Naive thymus-derived CD4-positive, alpha-beta T cell (primary cell): ENCODE data around the gene DGCR2. TPM values are rescaled to one million over a fixed set of nuclear protein-coding genes. Genes with fewer than 3 reads are reported as not detected.

Source experiments
- ATAC-seq: fragments of 150-1000 bp; cut with Tn5 transposase; 2 replicates; pipeline ENCODE4 v1.10.0; 2021; ENCODE audit warnings: mild to moderate bottlenecking, moderate library complexity
- CTCF ChIA-PET: fragments of 350-600 bp; sonication (Branson Sonifier 250); formaldehyde crosslinking; loops from one replicate; lab custom pipeline; 2021; ENCODE audit warnings: antibody characterized with exemption; lab: Charles Lee
- POLR2A ChIA-PET: fragments of 350-600 bp; sonication (Branson Sonifier 250); formaldehyde crosslinking; loops from one replicate; lab custom pipeline; 2021; ENCODE audit warnings: antibody characterized with exemption, inconsistent platforms; lab: Charles Lee
- DNase-seq, 9 donors: peaks; one replicate each; pipeline versions ENCODE4 v3.0.0 to v3.0.0-alpha.2; 2020 to 2022; ENCODE audit warnings: mixed read lengths in 1 of 9
- H3K27ac ChIP-seq: one replicate; pipeline ENCODE4 v1.7.0; 2013; ENCODE audit warnings: mild to moderate bottlenecking, low read depth, low read length, moderate library complexity
- H3K27me3 ChIP-seq, 2 donors: one replicate each; pipeline ENCODE4 v1.7.0; 2013; ENCODE audit warnings: low read length in 2 of 2, mild to moderate bottlenecking in 2 of 2, moderate library complexity in 2 of 2; ENCODE audit not compliant: control insufficient read depth in 2 of 2, insufficient read depth in 2 of 2
- H3K36me3 ChIP-seq, 3 experiments: 1 replicate in 2 of 3; 2 replicates in 1 of 3; pipeline ENCODE4 v1.7.0; 2013; ENCODE audit warnings: low read length in 3 of 3, mild to moderate bottlenecking in 3 of 3, moderate library complexity in 1 of 3; ENCODE audit not compliant: insufficient read depth in 3 of 3, control insufficient read depth in 2 of 3
- H3K4me1 ChIP-seq, 2 donors: one replicate each; pipeline ENCODE4 v1.7.0; 2013; ENCODE audit warnings: low read length in 2 of 2, mild to moderate bottlenecking in 2 of 2, moderate library complexity in 1 of 2; ENCODE audit not compliant: control insufficient read depth in 2 of 2, insufficient read depth in 2 of 2
- H3K4me3 ChIP-seq: 2 replicates; pipeline ENCODE4 v1.7.0; 2013; ENCODE audit warnings: mild to moderate bottlenecking, low read length
- H3K9me3 ChIP-seq, 3 experiments: 1 replicate in 2 of 3; 2 replicates in 1 of 3; pipeline ENCODE4 v1.7.0; 2013; ENCODE audit warnings: low read length in 3 of 3; ENCODE audit not compliant: control insufficient read depth in 2 of 3
- H3K27ac Mint-ChIP-seq, 9 donors: one replicate each; pipeline ENCODE4 v1.8.0; 2020 to 2022; ENCODE audit warnings: mixed read lengths in 9 of 9, mild to moderate bottlenecking in 8 of 9, moderate library complexity in 5 of 9, inconsistent platforms in 2 of 9
- H3K27me3 Mint-ChIP-seq, 5 donors: one replicate each; pipeline ENCODE4 v1.8.0; 2021 to 2022; ENCODE audit warnings: mixed read lengths in 5 of 5, mild to moderate bottlenecking in 1 of 5
- H3K36me3 Mint-ChIP-seq, 5 donors: one replicate each; pipeline ENCODE4 v1.8.0; 2020 to 2022; ENCODE audit warnings: mixed read lengths in 5 of 5, mild to moderate bottlenecking in 3 of 5, inconsistent platforms in 1 of 5
- H3K4me1 Mint-ChIP-seq, 7 donors: one replicate each; pipeline ENCODE4 v1.8.0; 2020 to 2022; ENCODE audit warnings: mixed read lengths in 7 of 7, mild to moderate bottlenecking in 3 of 7, inconsistent platforms in 1 of 7
- H3K4me3 Mint-ChIP-seq, 10 donors: one replicate each; pipeline ENCODE4 v1.8.0; 2020 to 2022; ENCODE audit warnings: mild to moderate bottlenecking in 10 of 10, mixed read lengths in 10 of 10, moderate library complexity in 6 of 10, inconsistent platforms in 2 of 10
- H3K9me3 Mint-ChIP-seq, 11 donors: one replicate each; pipeline ENCODE4 v1.8.0; 2020 to 2022; ENCODE audit warnings: mixed read lengths in 11 of 11, mild to moderate bottlenecking in 4 of 11, inconsistent platforms in 1 of 11, moderate library complexity in 1 of 11
- intact Hi-C, 2 donors: fragments of 100-400 bp; cut with micrococcal nuclease; formaldehyde crosslinking; loops; one replicate each; pipeline ENCODE4 v1.15.1; 2023
- polyA plus RNA-seq, 2 donors: library from polyadenylated mRNA; unstranded; fragments of 300-500 nt; fragmentation: Illumina TruSeq; gene quantifications; one replicate each; pipeline ENCODE4 v1.2.3, GENCODE V29; 2021
- total RNA-seq, 6 experiments: library from RNA in 5 of 6; stranded (reverse) in 5 of 6; gene quantifications; 1 replicate in 5 of 6; 2 replicates in 1 of 6; pipeline ENCODE4 v1.2.3 and lab custom pipeline; 2021 to 2026

DGCR2 gene
- total and polyA plus RNA-seq, 7 experiments from 2014 or later, result 38.8 to 81.9 (median 50.4) TPM

- Histone ChIP-seq H3K4me3 (peak overlapping the region; percentile 90), H3K36me3 (peaks cover 0 to 12% (median 0%) of the 10 kb centered on the region in 3 experiments), H3K27ac (peak overlapping the region; percentile 91), H3K27me3 (no peaks in the 10 kb centered on the region), H3K9me3 (no peaks in the 10 kb centered on the region), H3K4me1 (peaks cover 40 to 48% of the 10 kb centered on the region in 2 donors)
- intact Hi-C loops, result loop anchor here (1.0 to 5.0 kb wide), 13 partner anchors 12 to 1881 kb away; partner anchors contain the start of genes C22orf39 (in 2 of the 2), ESS2 (in 2 of the 2), CDC45 (in 1 of the 2) and CLTCL1 (in 1 of the 2)
- peaks cover 0 to 2% (median 0%) of the 10 kb centered on the region in 5 donors for H3K27me3 Mint-ChIP-seq
- H3K9me3 Mint-ChIP-seq, result no peaks in the 10 kb centered on the region
- CTCF ChIA-PET, result interaction anchor here (0.6 to 1.1 kb wide), 2 partner anchors 9 to 22 kb away, joined by 3 to 4 read pairs; no protein-coding TSS in a partner anchor
- ATAC-seq, result peak; percentile 11
- POLR2A ChIA-PET, result interaction anchor here (1.0 to 6.3 kb wide), 6 partner anchors 10 to 310 kb away, joined by 4 to 88 read pairs (median 7); partner anchors contain the start of genes CLTCL1, ESS2 and MRPL40
- DNase-seq, result peak in 5 of 9 donors; percentile 14 to 41 (median 22)
- H3K27ac Mint-ChIP-seq, result peak overlapping the region; percentile 60 to 97 (median 87)
- H3K4me1 Mint-ChIP-seq, result peaks cover 41 to 59% (median 56%) of the 10 kb centered on the region in 7 donors
- peak overlapping the region; percentile 90 to 94 (median 93) for H3K4me3 Mint-ChIP-seq
- peaks cover 0 to 3% (median 3%) of the 10 kb centered on the region in 5 donors for H3K36me3 Mint-ChIP-seq
Measured at GRCh38 chr22:19121631-19122142, 525 bp downstream of the DGCR2 start.

GRCh38 chr22:19120829-19121630, 1.2 kb downstream of the DGCR2 start:
- intact Hi-C loops, result loop anchor here (5.0 kb wide), 2 partner anchors 326 to 1881 kb away; partner anchors contain the start of genes C22orf39 (in 1 of the 2) and THAP7 (in 1 of the 2)
- ATAC-seq (no peak), DNase-seq (peak in 1 of 9 donors; percentile 24)
- Histone ChIP-seq H3K27ac (peak overlapping the region; percentile 91), H3K36me3 (peaks cover 0 to 12% (median 0%) of the 10 kb centered on the region in 3 experiments), H3K4me1 (peaks cover 46 to 54% of the 10 kb centered on the region in 2 donors), H3K27me3 (no peaks in the 10 kb centered on the region), H3K4me3 (peak overlapping the region; percentile 90), H3K9me3 (no peaks in the 10 kb centered on the region)
- H3K36me3 Mint-ChIP-seq, result peaks cover 0 to 6% (median 3%) of the 10 kb centered on the region in 5 donors
- no peaks in the 10 kb centered on the region for H3K9me3 Mint-ChIP-seq
- ChIA-PET POLR2A (interaction anchor here (1.8 to 6.3 kb wide), 3 partner anchors 10 to 15 kb away, joined by 6 to 88 read pairs (median 8); no protein-coding TSS in a partner anchor), CTCF (no interaction called here)
- peaks cover 48 to 65% (median 62%) of the 10 kb centered on the region in 7 donors for H3K4me1 Mint-ChIP-seq
- H3K27ac Mint-ChIP-seq, result peak overlapping the region; percentile 60 to 97 (median 87)
- H3K27me3 Mint-ChIP-seq, result peaks cover 0 to 2% (median 0%) of the 10 kb centered on the region in 5 donors
- H3K4me3 Mint-ChIP-seq, result peak overlapping the region; percentile 90 to 94 (median 93)

- Histone ChIP-seq H3K9me3 (no peaks in the 10 kb centered on the region), H3K4me3 (peak overlapping the region; percentile 90), H3K27ac (peak overlapping the region; percentile 91), H3K36me3 (peaks cover 0 to 12% (median 0%) of the 10 kb centered on the region in 3 experiments), H3K27me3 (no peaks in the 10 kb centered on the region), H3K4me1 (peaks cover 52 to 65% of the 10 kb centered on the region in 2 donors)
- Mint-ChIP-seq H3K27me3 (peaks cover 0 to 2% (median 0%) of the 10 kb centered on the region in 5 donors), H3K9me3 (no peaks in the 10 kb centered on the region), H3K36me3 (peaks cover 0 to 6% (median 3%) of the 10 kb centered on the region in 5 donors), H3K4me1 (peaks cover 59 to 76% (median 73%) of the 10 kb centered on the region in 7 donors), H3K27ac (peak overlapping the region in 8 of 9 donors; percentile 54 to 95 (median 82)), H3K4me3 (peak overlapping the region; percentile 83 to 94 (median 93))
- intact Hi-C loops, result loop anchor here (5.0 kb wide), 2 partner anchors 327 to 1882 kb away; partner anchors contain the start of genes C22orf39 (in 1 of the 2) and THAP7 (in 1 of the 2)
- DNase-seq (no peak), ATAC-seq (no peak)
- ChIA-PET POLR2A (interaction anchor here (2.4 to 6.3 kb wide), 2 partner anchors 8 to 13 kb away, joined by 6 to 88 read pairs; no protein-coding TSS in a partner anchor), CTCF (no interaction called here)
Measured at GRCh38 chr22:19119949-19120348, 2.3 kb downstream of the DGCR2 start.

- Mint-ChIP-seq H3K27ac (peak overlapping the region in 8 of 9 donors; percentile 33 to 87 (median 54)), H3K36me3 (peaks cover 0 to 6% (median 3%) of the 10 kb centered on the region in 5 donors), H3K27me3 (no peaks in the 10 kb centered on the region), H3K4me3 (peak overlapping the region in 8 of 10 donors; percentile 47 to 94 (median 62)), H3K9me3 (no peaks in the 10 kb centered on the region), H3K4me1 (peaks cover 63 to 89% (median 84%) of the 10 kb centered on the region in 7 donors)
- no peak for DNase-seq
- Histone ChIP-seq H3K4me3 (no peak overlapping the region), H3K27me3 (no peaks in the 10 kb centered on the region), H3K9me3 (no peaks in the 10 kb centered on the region), H3K36me3 (peaks cover 0 to 12% (median 0%) of the 10 kb centered on the region in 3 experiments), H3K27ac (peak overlapping the region; percentile 40), H3K4me1 (peaks cover 52 to 67% of the 10 kb centered on the region in 2 donors)
- CTCF ChIA-PET, result interaction anchor here (1.8 kb wide), 1 partner anchor 8 kb away, joined by 5 read pairs; no protein-coding TSS in a partner anchor
- ATAC-seq, result no peak
- POLR2A ChIA-PET, result interaction anchor here (2.4 to 6.3 kb wide), 2 partner anchors 7 to 11 kb away, joined by 6 to 88 read pairs; no protein-coding TSS in a partner anchor
- intact Hi-C loops, result no loop called here
Measured at GRCh38 chr22:19118329-19118880, 3.8 kb downstream of the DGCR2 start.

- ChIA-PET CTCF (no interaction called here), POLR2A (no interaction called here)
- H3K9me3 ChIP-seq, result no peaks in the 10 kb centered on the region
- H3K4me1 ChIP-seq, result peaks cover 52 to 66% of the 10 kb centered on the region in 2 donors
- H3K27me3 ChIP-seq, result no peaks in the 10 kb centered on the region
- peaks cover 0 to 11% (median 0%) of the 10 kb centered on the region in 3 experiments for H3K36me3 ChIP-seq
- ATAC-seq (no peak), DNase-seq (no peak)
- Mint-ChIP-seq H3K27me3 (no peaks in the 10 kb centered on the region), H3K9me3 (no peaks in the 10 kb centered on the region), H3K4me3 (peak overlapping the region; percentile 4 to 93 (median 46)), H3K4me1 (peaks cover 53 to 92% (median 80%) of the 10 kb centered on the region in 7 donors), H3K36me3 (peaks cover 0 to 9% (median 5%) of the 10 kb centered on the region in 5 donors), H3K27ac (peak overlapping the region in 8 of 9 donors; percentile 23 to 87 (median 68))
- H3K27ac ChIP-seq, result no peak overlapping the region
- intact Hi-C loops, result no loop called here
- H3K4me3 ChIP-seq, result no peak overlapping the region
Measured at GRCh38 chr22:19117111-19117512, 5.1 kb downstream of the DGCR2 start.
